NB4 (cell line): Measurements from ENCODE around the gene LRRC4.

Experiments used
- DNase-seq: peaks from one replicate; pipeline ENCODE4 v3.0.0; 2010; ENCODE audit warnings: low read depth
- H3K4me3 ChIP-seq: one replicate; pipeline ENCODE4 v1.5.1; 2011; ENCODE audit warnings: mild to moderate bottlenecking, low read depth, low read length, moderate library complexity
- CTCF ChIP-seq: IDR thresholded peaks from one replicate; pipeline ENCODE4 v1.5.1; 2012; ENCODE audit warnings: low read depth, low read length
- MAX ChIP-seq: IDR thresholded peaks from 2 replicates; pipeline ENCODE4 v1.6.1; 2011; ENCODE audit warnings: low read depth, low read length
- MYC ChIP-seq: IDR thresholded peaks from 2 replicates; pipeline ENCODE4 v1.6.1; 2011; ENCODE audit warnings: low read depth, low read length
- POLR2A ChIP-seq: IDR thresholded peaks from 2 replicates; pipeline ENCODE4 v1.6.1; 2011; ENCODE audit warnings: mild to moderate bottlenecking; ENCODE audit not compliant: insufficient read length; ENCODE audit errors: extremely low read depth

Gene LRRC4

GRCh38 chr7:128065872-128066271 lies 34.6 kb upstream of the LRRC4 start:
- TF ChIP-seq MYC: no peak
- TF ChIP-seq CTCF: no peak
- TF ChIP-seq POLR2A: no peak
- TF ChIP-seq MAX: no peak
- no peak overlapping the region for H3K4me3 ChIP-seq
- no peak for DNase-seq

- no peak for TF ChIP-seq MYC
- no peak for TF ChIP-seq MAX
- no peak for TF ChIP-seq POLR2A
- TF ChIP-seq CTCF: no peak
- H3K4me3 ChIP-seq: no peak overlapping the region
Observed at GRCh38 chr7:128063088-128063487, 31.9 kb upstream of the LRRC4 start.

GRCh38 chr7:128060018-128060417 lies 28.8 kb upstream of the LRRC4 start:
- DNase-seq: no peak
- no peak overlapping the region for H3K4me3 ChIP-seq
- TF ChIP-seq MYC: no peak
- TF ChIP-seq MAX: no peak
- TF ChIP-seq POLR2A: no peak
- no peak for TF ChIP-seq CTCF

More at GRCh38 chr7:128063088-128063487, 31.9 kb upstream of the LRRC4 start:
- DNase-seq: no peak

GRCh38 chr7:128059143-128059988 lies 28.1 kb upstream of the LRRC4 start:
- no peak overlapping the region for H3K4me3 ChIP-seq
- DNase-seq: no peak

GRCh38 chr7:128057909-128058308 lies 26.7 kb upstream of the LRRC4 start:
- no peak overlapping the region for H3K4me3 ChIP-seq
- TF ChIP-seq CTCF (no peak), POLR2A (no peak), MYC (no peak), MAX (no peak)
- no peak for DNase-seq

More at GRCh38 chr7:128059143-128059988, 28.1 kb upstream of the LRRC4 start:
- TF ChIP-seq MYC: no peak
- TF ChIP-seq POLR2A: no peak
- no peak for TF ChIP-seq MAX
- TF ChIP-seq CTCF: no peak
